Mucosa of gallbladder (tissue), 1 donor: ENCODE measurements around the gene METTL3. TPM values are rescaled to one million over a fixed set of nuclear protein-coding genes. Genes with fewer than 3 reads are reported as not detected.
A peak's percentile ranks its signal among the peaks of the same experiment; 100 is the strongest.

Experiments used
- DNase-seq: peaks from one replicate; pipeline ENCODE4 v3.0.0-alpha.2; 2020; ENCODE audit warnings: low spot score
- total RNA-seq: library from RNA; stranded (reverse); gene quantifications from one replicate; pipeline ENCODE4 v1.2.1, GENCODE V29; 2021
- donor health status: DM: no; HTN: no; CAD: no.

METTL3 gene
- total RNA-seq, 1 donor from 2014 or later, result 37.5 TPM

GRCh38 chr14:21526672-21527317 is 15.7 kb upstream of the METTL3 start:
- DNase-seq, result no peak

GRCh38 chr14:21525962-21526671 is 15.0 kb upstream of the METTL3 start, which contains the start of gene SALL2:
SALL2 (minus strand) TSS chr14:21526346; CDS start chr14:21526127, 219 bp downstream.
- peak; percentile 47 for DNase-seq

GRCh38 chr14:21525571-21525961 is 14.4 kb upstream of the METTL3 start:
- no peak for DNase-seq

GRCh38 chr14:21524575-21525490 is 13.7 kb upstream of the METTL3 start:
- DNase-seq, result no peak

- no peak for DNase-seq
These were observed 12.1 kb upstream of the METTL3 start for GRCh38 chr14:21523203-21523602.

GRCh38 chr14:21521501-21521900 is 10.4 kb upstream of the METTL3 start:
- no peak for DNase-seq

GRCh38 chr14:21520767-21521166 is 9.6 kb upstream of the METTL3 start:
- no peak for DNase-seq

- no peak for DNase-seq
These were observed 7.6 kb upstream of the METTL3 start for GRCh38 chr14:21518725-21519124.

- no peak for DNase-seq
These were observed 3.2 kb upstream of the METTL3 start for GRCh38 chr14:21514341-21514740.

- no peak for DNase-seq
These were observed 1.6 kb downstream of the METTL3 start for GRCh38 chr14:21509432-21510143.

GRCh38 chr14:21506557-21506956 is 4.6 kb downstream of the METTL3 start:
- DNase-seq, result no peak

GRCh38 chr14:21505012-21505553 is 6.1 kb downstream of the METTL3 start:
- no peak for DNase-seq

- DNase-seq, result no peak
These were observed 7.8 kb downstream of the METTL3 start for GRCh38 chr14:21503376-21503775.

GRCh38 chr14:21501568-21501967 is 9.6 kb downstream of the METTL3 start:
- DNase-seq, result no peak

- no peak for DNase-seq
These were observed 12.3 kb downstream of the METTL3 start for GRCh38 chr14:21498540-21499526.

- DNase-seq, result no peak
These were observed 14.7 kb downstream of the METTL3 start for GRCh38 chr14:21496453-21496852.

GRCh38 chr14:21494902-21495762 is 16.0 kb downstream of the METTL3 start:
- no peak for DNase-seq

- no peak for DNase-seq
These were observed 24.5 kb downstream of the METTL3 start for GRCh38 chr14:21486640-21487087.
